Heart left ventricle (tissue), 13 donors: ENCODE measurements around the gene RFX4.

Experiments used
- POLR2A ChIP-seq, 2 donors: fragments of 450-650 bp; IDR thresholded peaks; one replicate each; pipeline ENCODE4 v1.6.1; 2017; ENCODE audit warnings: antibody characterized with exemption in 2 of 2, mild to moderate bottlenecking in 2 of 2, moderate library complexity in 2 of 2
- TF ChIP-seq, protein P1 (sequence below), 12 donors: fragments of 200-600 bp; sonication (generic) in 4 of 12; IDR thresholded peaks; one replicate each; pipeline versions ENCODE4 v1.5.0 to v1.8.0; 2018 to 2022; ENCODE audit warnings: antibody characterized with exemption in 12 of 12, mild to moderate bottlenecking in 5 of 12
- donor health status: ischemic (EF 13 %, LVEDD 7.1; RV severe dilation, severe dysfunction).
- donor health status: DM: no; HTN: yes; CAD: no.
- donor health status: DM: no; HTN: no; CAD: no.
- donor health status: ischemic (EF 25% LVEDD 6.9; RV normal size, moderate dysfunction).
- donor health status: ischemic (EF 25% LVEDD 5.7; RV mildly dilated, moderate dysfunction).
- donor health status: ischemic (EF 35%, LVEDD 5.7; RV mildly dilated, moderate dysfunction).
- donor health status: nonischemic (EF 11% LVEDD 7.7; RV severe dilation, severe dysfunction).
- donor health status: DM: yes; HTN: yes; CAD: no.
- donor health status: PGD.
- donor health status: ischemic (EF 29% LVEDD 5.4; RV normal size, mild dysfunction).
- donor health status: nonischemic (EF 23%, LVEDD 6.1; RV moderate dilation, normal function).

DNA sequence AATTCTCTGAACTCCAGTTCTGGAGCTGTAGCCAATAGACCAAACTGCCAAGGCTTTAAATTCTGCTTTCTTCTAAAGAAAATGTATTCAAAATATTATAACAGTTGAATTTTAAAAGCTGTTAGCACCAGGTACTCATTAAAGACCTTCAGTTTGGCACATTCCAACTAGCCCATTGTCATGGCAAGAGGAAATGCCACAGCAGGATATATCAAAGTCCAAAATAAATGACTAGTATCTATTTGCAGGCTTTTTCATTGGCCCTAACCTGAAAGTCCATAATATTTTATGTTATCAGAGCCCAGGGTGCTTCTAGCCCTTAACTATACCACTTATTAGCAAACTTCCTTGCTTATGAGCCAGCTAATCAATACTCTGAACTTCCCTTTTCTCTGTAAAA, 188.6 kb downstream of the RFX4 start:
- no peak for TF ChIP-seq POLR2A (IDR thresholded peaks at IDR 0.05)
- TF ChIP-seq, protein P1, sequence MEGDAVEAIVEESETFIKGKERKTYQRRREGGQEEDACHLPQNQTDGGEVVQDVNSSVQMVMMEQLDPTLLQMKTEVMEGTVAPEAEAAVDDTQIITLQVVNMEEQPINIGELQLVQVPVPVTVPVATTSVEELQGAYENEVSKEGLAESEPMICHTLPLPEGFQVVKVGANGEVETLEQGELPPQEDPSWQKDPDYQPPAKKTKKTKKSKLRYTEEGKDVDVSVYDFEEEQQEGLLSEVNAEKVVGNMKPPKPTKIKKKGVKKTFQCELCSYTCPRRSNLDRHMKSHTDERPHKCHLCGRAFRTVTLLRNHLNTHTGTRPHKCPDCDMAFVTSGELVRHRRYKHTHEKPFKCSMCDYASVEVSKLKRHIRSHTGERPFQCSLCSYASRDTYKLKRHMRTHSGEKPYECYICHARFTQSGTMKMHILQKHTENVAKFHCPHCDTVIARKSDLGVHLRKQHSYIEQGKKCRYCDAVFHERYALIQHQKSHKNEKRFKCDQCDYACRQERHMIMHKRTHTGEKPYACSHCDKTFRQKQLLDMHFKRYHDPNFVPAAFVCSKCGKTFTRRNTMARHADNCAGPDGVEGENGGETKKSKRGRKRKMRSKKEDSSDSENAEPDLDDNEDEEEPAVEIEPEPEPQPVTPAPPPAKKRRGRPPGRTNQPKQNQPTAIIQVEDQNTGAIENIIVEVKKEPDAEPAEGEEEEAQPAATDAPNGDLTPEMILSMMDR (IDR thresholded peaks at IDR 0.05), result no peak
